Common myeloid progenitor, CD34-positive (primary cell): ENCODE results near the gene SH2D3C.
A peak's percentile ranks its signal among the peaks of the same experiment; 100 is the strongest.
"Not testable (repeated sequence)": the region's sequence is repeated elsewhere in the genome, so short reads cannot be mapped to it uniquely, and the experiment has no call there.

ENCODE experiments used
- CTCF ChIA-PET: fragments of 350-600 bp; sonication (Branson Sonifier 250); formaldehyde crosslinking; loops from one replicate; lab custom pipeline; 2021; ENCODE audit warnings: antibody characterized with exemption; lab: Charles Lee
- POLR2A ChIA-PET: fragments of 350-600 bp; sonication (Branson Sonifier 250); formaldehyde crosslinking; loops from one replicate; lab custom pipeline; 2021; ENCODE audit warnings: antibody characterized with exemption; lab: Charles Lee
- DNase-seq, 3 donors: peaks; one replicate each; pipeline versions ENCODE4 v3.0.0 to v3.0.0-alpha.2; 2013
- H3K27ac ChIP-seq, 2 experiments: 1 replicate in 1 of 2; 2 replicates in 1 of 2; pipeline ENCODE4 v1.7.0; 2013; ENCODE audit warnings: inconsistent platforms in 2 of 2, low read length in 2 of 2, mild to moderate bottlenecking in 2 of 2, low read depth in 1 of 2, moderate library complexity in 1 of 2; ENCODE audit not compliant: severe bottlenecking in 2 of 2, insufficient read depth in 1 of 2, poor library complexity in 1 of 2
- H3K27me3 ChIP-seq, 5 experiments: replicated peaks in 2 of 5; 1 replicate in 3 of 5; 2 replicates in 2 of 5; pipeline versions ENCODE4 v1.6.1 to v1.7.0; 2013; ENCODE audit warnings: low read length in 4 of 5, mild to moderate bottlenecking in 2 of 5, moderate library complexity in 2 of 5, inconsistent platforms in 1 of 5; ENCODE audit not compliant: insufficient read depth in 5 of 5, control insufficient read depth in 4 of 5
- H3K36me3 ChIP-seq, 4 experiments: 1 replicate in 2 of 4; 2 replicates in 2 of 4; pipeline versions ENCODE4 v1.6.1 to v1.7.0; 2013; ENCODE audit warnings: low read length in 3 of 4, control low read depth in 1 of 4, mild to moderate bottlenecking in 1 of 4; ENCODE audit not compliant: control insufficient read depth in 4 of 4, insufficient read depth in 4 of 4
- H3K4me1 ChIP-seq, 4 experiments: 1 replicate in 3 of 4; 2 replicates in 1 of 4; pipeline versions ENCODE4 v1.6.1 to v1.7.1; 2013; ENCODE audit warnings: low read length in 3 of 4, mild to moderate bottlenecking in 3 of 4, control low read depth in 1 of 4, inconsistent platforms in 1 of 4, moderate library complexity in 1 of 4; ENCODE audit not compliant: control insufficient read depth in 4 of 4, insufficient read depth in 4 of 4; ENCODE audit errors: control extremely low read depth in 1 of 4
- H3K4me3 ChIP-seq, 7 experiments: 1 replicate in 4 of 7; 2 replicates in 3 of 7; pipeline versions ENCODE4 v1.5.1 to v1.7.0; 2013; ENCODE audit warnings: mild to moderate bottlenecking in 7 of 7, low read length in 6 of 7, moderate library complexity in 6 of 7, inconsistent platforms in 2 of 7, low read depth in 2 of 7, control low read depth in 1 of 7; ENCODE audit not compliant: insufficient read depth in 4 of 7, control insufficient read depth in 1 of 7; ENCODE audit errors: extremely low read depth in 1 of 7
- H3K9me3 ChIP-seq, 5 experiments: 1 replicate in 4 of 5; 2 replicates in 1 of 5; pipeline versions ENCODE4 v1.6.1 to v1.7.1; 2013; ENCODE audit warnings: low read length in 4 of 5, mild to moderate bottlenecking in 2 of 5, inconsistent platforms in 1 of 5, low read depth in 1 of 5, moderate library complexity in 1 of 5; ENCODE audit not compliant: control insufficient read depth in 4 of 5, insufficient read depth in 2 of 5; ENCODE audit errors: control extremely low read depth in 1 of 5
- WGBS: methylation state at CpG from one replicate; pipeline ENCODE4 v1.1.5; 2013; ENCODE audit not compliant: insufficient coverage; 5-methylcytosine and 5-hydroxymethylcytosine counted together

SH2D3C gene

GRCh38 chr9:127785023-127785932 lies 6.8 kb upstream of the SH2D3C start:
- ChIA-PET POLR2A (interaction anchor here (0.6 to 3.6 kb wide), 16 partner anchors 9 to 136 kb away, joined by 3 to 40 read pairs (median 4); partner anchors contain the start of gene TOR2A), CTCF (interaction anchor here (0.7 to 12.9 kb wide), 16 partner anchors 10 to 137 kb away, joined by 3 to 244 read pairs (median 7); partner anchors contain the start of genes ENG and TOR2A)
- Histone ChIP-seq H3K27ac (peak overlapping the region in 1 of 2 experiments; percentile 89), H3K27me3 (no peaks in the 10 kb centered on the region), H3K36me3 (peaks cover 10 to 36% (median 28%) of the 10 kb centered on the region in 4 experiments), H3K9me3 (no peaks in the 10 kb centered on the region), H3K4me3 (peak overlapping the region; percentile 59 to 94 (median 85)), H3K4me1 (peaks cover 23 to 69% (median 62%) of the 10 kb centered on the region in 4 experiments)
- peak; percentile 89 to 94 (median 92) for DNase-seq
- under 1% methylated on average over 48 of the region's 123 CpGs for WGBS

GRCh38 chr9:127783111-127784008 lies 4.9 kb upstream of the SH2D3C start:
- POLR2A ChIA-PET = interaction anchor here (0.6 to 3.6 kb wide), 5 partner anchors 12 to 154 kb away, joined by 3 to 40 read pairs (median 6); partner anchors contain the start of genes DPM2 and TOR2A
- H3K27ac ChIP-seq = peak overlapping the region; percentile 78 to 89

GRCh38 chr9:127781806-127782205 lies 3.3 kb upstream of the SH2D3C start:
- CTCF ChIA-PET = interaction anchor here (1.5 to 12.9 kb wide), 3 partner anchors 15 to 88 kb away, joined by 4 to 244 read pairs (median 20); no protein-coding TSS in a partner anchor
- H3K27ac ChIP-seq = peak overlapping the region; percentile 30 to 78
- no peaks in the 10 kb centered on the region for H3K27me3 ChIP-seq
- peak overlapping the region in 1 of 7 experiments; percentile 19 for H3K4me3 ChIP-seq
- peaks cover 24 to 81% (median 78%) of the 10 kb centered on the region in 4 experiments for H3K4me1 ChIP-seq
- POLR2A ChIA-PET = interaction anchor here (3.4 kb wide), 1 partner anchor 11 kb away, joined by 40 read pairs; no protein-coding TSS in a partner anchor
- 89% methylated on average over 3 of the region's 4 CpGs for WGBS
- peaks cover 0 to under 1% (median 0%) of the 10 kb centered on the region in 4 experiments for H3K36me3 ChIP-seq
- no peak for DNase-seq
- no peaks in the 10 kb centered on the region for H3K9me3 ChIP-seq

More at GRCh38 chr9:127783111-127784008, 4.9 kb upstream of the SH2D3C start:
- H3K4me1 ChIP-seq = peaks cover 30 to 84% (median 78%) of the 10 kb centered on the region in 4 experiments
- peak; percentile 98 to 100 (median 100) for DNase-seq
- WGBS = 2% methylated on average over 14 of the region's 20 CpGs
- H3K36me3 ChIP-seq = peaks cover 5 to 16% (median 12%) of the 10 kb centered on the region in 4 experiments
- no peaks in the 10 kb centered on the region for H3K27me3 ChIP-seq
- no peaks in the 10 kb centered on the region for H3K9me3 ChIP-seq
- peak overlapping the region in 6 of 7 experiments; percentile 27 to 68 (median 44) for H3K4me3 ChIP-seq
- CTCF ChIA-PET = interaction anchor here (0.7 to 12.9 kb wide), 16 partner anchors 8 to 138 kb away, joined by 3 to 244 read pairs (median 4); partner anchors contain the start of gene TOR2A

GRCh38 chr9:127780909-127781308 lies 2.4 kb upstream of the SH2D3C start:
- not testable (repeated sequence) for H3K27me3 ChIP-seq, H3K36me3 ChIP-seq, H3K9me3 ChIP-seq
- 81% methylated on average over 4 of the region's 9 CpGs for WGBS
- POLR2A ChIA-PET = interaction anchor here (0.7 to 2.8 kb wide), 3 partner anchors 9 to 24 kb away, joined by 3 to 13 read pairs (median 4); no protein-coding TSS in a partner anchor
- peaks cover 25 to 86% (median 84%) of the 10 kb centered on the region in 4 experiments for H3K4me1 ChIP-seq
- CTCF ChIA-PET = interaction anchor here (0.6 to 12.9 kb wide), 3 partner anchors 14 to 262 kb away, joined by 3 to 244 read pairs (median 3); partner anchors contain the start of gene TOR2A
- DNase-seq = peak in 2 of 3 donors; percentile 74 to 78
- H3K4me3 ChIP-seq = peak overlapping the region in 2 of 7 experiments; percentile 36 to 84
- peak overlapping the region in 1 of 2 experiments; percentile 78 for H3K27ac ChIP-seq

- no peaks in the 10 kb centered on the region for H3K27me3 ChIP-seq
- peaks cover 27 to 92% (median 89%) of the 10 kb centered on the region in 4 experiments for H3K4me1 ChIP-seq
- H3K36me3 ChIP-seq = no peaks in the 10 kb centered on the region
- 75% methylated on average over 20 of the region's 20 CpGs for WGBS
- peak overlapping the region in 1 of 2 experiments; percentile 78 for H3K27ac ChIP-seq
- no peaks in the 10 kb centered on the region for H3K9me3 ChIP-seq
- ChIA-PET POLR2A (interaction anchor here (0.7 to 2.8 kb wide), 3 partner anchors 8 to 24 kb away, joined by 3 to 13 read pairs (median 4); no protein-coding TSS in a partner anchor), CTCF (interaction anchor here (0.7 to 12.9 kb wide), 3 partner anchors 14 to 89 kb away, joined by 3 to 244 read pairs (median 3); partner anchors contain the start of gene TOR2A)
- peak in 1 of 3 donors; percentile 45 for DNase-seq
- peak overlapping the region in 2 of 7 experiments; percentile 36 to 84 for H3K4me3 ChIP-seq
These were observed 1.8 kb upstream of the SH2D3C start for GRCh38 chr9:127780126-127780885.
